H1 (cell line): ENCODE measurements around the gene CRYGD. TPM values are rescaled to one million over a fixed set of nuclear protein-coding genes. Genes with fewer than 3 reads are reported as not detected.

Experiments
- BRCA1 ChIP-seq: IDR thresholded peaks from 2 replicates; pipeline ENCODE4 v1.6.1; 2012; ENCODE audit warnings: low read depth, low read length, improper control_type of control experiment
- CREB1 ChIP-seq: IDR thresholded peaks from 2 replicates; pipeline ENCODE4 v1.6.1; 2012; ENCODE audit warnings: inconsistent platforms
- JUN ChIP-seq: IDR thresholded peaks from 2 replicates; pipeline ENCODE4 v1.6.1; 2011; ENCODE audit warnings: low read depth, mild to moderate bottlenecking, improper control_type of control experiment, low read length
- SAP30 ChIP-seq: fragments of 300-600 bp; sonication (generic); IDR thresholded peaks from 2 replicates; pipeline ENCODE4 v1.7.1; 2012; ENCODE audit warnings: low read length, moderate library complexity, mild to moderate bottlenecking, inconsistent platforms; ENCODE audit not compliant: insufficient read depth, insufficient replicate concordance
- SIX5 ChIP-seq: IDR thresholded peaks from 2 replicates; pipeline ENCODE4 v1.6.1; 2011; ENCODE audit warnings: mild to moderate bottlenecking, low read depth, low read length
- YY1 ChIP-seq: IDR thresholded peaks from 2 replicates; pipeline ENCODE4 v1.6.1; 2011; ENCODE audit warnings: low read depth, mild to moderate bottlenecking, low read length
- polyA plus RNA-seq, 7 experiments: library from polyadenylated mRNA; depleted of rRNA in 3 of 7; stranded (reverse) in 5 of 7; unstranded in 2 of 7; fragments of >200 nt in 5 of 7; fragments of 200-250 nt in 2 of 7; gene quantifications; 1 replicate in 5 of 7; 2 replicates in 1 of 7; 4 replicates in 1 of 7; pipeline versions ENCODE4 v1.2.1 to v1.2.3, GENCODE V29; 2011 to 2013; ENCODE audit warnings: missing spikeins in 2 of 7, mixed read lengths in 2 of 7
- total RNA-seq: library from RNA; stranded (reverse); fragmentation: NEBNext Ultra II Directional; extraction: Animal tissue kit (Norgen Biotek cat#: 25700); gene quantifications from 2 replicates; pipeline ENCODE4 v1.2.1, GENCODE V29; 2021
- TF ChIP-seq, protein P1 (sequence below): fragments of 300-600 bp; sonication (generic); IDR thresholded peaks from 2 replicates; pipeline ENCODE4 v1.7.1; 2012; ENCODE audit warnings: low read length, moderate library complexity, mild to moderate bottlenecking, inconsistent platforms; ENCODE audit not compliant: insufficient replicate concordance
- TF ChIP-seq, protein P2 (sequence below): IDR thresholded peaks from 2 replicates; pipeline ENCODE4 v1.6.1; 2012; ENCODE audit warnings: inconsistent platforms
- TF ChIP-seq, protein P3 (sequence below): IDR thresholded peaks from 2 replicates; pipeline ENCODE4 v1.6.1; 2011; ENCODE audit warnings: low read length, improper control_type of control experiment

The CRYGD gene
- total and polyA plus RNA-seq, 2 of the 8 experiments (the other 6 are each of a cell fraction or from before 2014, with no cell fraction given): 2.9 to 7.1 TPM

DNA sequence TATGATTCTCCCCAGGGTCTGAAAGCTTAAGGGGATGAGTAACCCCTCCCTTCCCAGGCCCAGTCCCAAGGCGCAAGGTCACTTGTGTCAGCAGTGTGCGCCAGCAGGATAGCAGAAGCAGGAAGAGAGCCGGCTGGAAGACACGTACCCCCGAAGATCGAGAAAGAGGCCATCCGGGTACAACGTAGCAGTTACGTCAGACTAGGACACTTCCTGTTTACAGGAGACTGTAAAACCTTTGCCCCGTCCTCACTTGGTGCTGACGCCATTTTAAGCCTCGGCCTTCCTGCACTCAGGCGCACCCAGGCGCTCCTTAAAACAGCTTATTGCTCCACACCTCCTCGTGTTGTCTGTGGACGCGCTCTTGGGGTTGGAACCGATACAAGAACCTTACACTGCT is 15.1 kb upstream of the CRYGD start (continued):
- TF ChIP-seq, protein P1, sequence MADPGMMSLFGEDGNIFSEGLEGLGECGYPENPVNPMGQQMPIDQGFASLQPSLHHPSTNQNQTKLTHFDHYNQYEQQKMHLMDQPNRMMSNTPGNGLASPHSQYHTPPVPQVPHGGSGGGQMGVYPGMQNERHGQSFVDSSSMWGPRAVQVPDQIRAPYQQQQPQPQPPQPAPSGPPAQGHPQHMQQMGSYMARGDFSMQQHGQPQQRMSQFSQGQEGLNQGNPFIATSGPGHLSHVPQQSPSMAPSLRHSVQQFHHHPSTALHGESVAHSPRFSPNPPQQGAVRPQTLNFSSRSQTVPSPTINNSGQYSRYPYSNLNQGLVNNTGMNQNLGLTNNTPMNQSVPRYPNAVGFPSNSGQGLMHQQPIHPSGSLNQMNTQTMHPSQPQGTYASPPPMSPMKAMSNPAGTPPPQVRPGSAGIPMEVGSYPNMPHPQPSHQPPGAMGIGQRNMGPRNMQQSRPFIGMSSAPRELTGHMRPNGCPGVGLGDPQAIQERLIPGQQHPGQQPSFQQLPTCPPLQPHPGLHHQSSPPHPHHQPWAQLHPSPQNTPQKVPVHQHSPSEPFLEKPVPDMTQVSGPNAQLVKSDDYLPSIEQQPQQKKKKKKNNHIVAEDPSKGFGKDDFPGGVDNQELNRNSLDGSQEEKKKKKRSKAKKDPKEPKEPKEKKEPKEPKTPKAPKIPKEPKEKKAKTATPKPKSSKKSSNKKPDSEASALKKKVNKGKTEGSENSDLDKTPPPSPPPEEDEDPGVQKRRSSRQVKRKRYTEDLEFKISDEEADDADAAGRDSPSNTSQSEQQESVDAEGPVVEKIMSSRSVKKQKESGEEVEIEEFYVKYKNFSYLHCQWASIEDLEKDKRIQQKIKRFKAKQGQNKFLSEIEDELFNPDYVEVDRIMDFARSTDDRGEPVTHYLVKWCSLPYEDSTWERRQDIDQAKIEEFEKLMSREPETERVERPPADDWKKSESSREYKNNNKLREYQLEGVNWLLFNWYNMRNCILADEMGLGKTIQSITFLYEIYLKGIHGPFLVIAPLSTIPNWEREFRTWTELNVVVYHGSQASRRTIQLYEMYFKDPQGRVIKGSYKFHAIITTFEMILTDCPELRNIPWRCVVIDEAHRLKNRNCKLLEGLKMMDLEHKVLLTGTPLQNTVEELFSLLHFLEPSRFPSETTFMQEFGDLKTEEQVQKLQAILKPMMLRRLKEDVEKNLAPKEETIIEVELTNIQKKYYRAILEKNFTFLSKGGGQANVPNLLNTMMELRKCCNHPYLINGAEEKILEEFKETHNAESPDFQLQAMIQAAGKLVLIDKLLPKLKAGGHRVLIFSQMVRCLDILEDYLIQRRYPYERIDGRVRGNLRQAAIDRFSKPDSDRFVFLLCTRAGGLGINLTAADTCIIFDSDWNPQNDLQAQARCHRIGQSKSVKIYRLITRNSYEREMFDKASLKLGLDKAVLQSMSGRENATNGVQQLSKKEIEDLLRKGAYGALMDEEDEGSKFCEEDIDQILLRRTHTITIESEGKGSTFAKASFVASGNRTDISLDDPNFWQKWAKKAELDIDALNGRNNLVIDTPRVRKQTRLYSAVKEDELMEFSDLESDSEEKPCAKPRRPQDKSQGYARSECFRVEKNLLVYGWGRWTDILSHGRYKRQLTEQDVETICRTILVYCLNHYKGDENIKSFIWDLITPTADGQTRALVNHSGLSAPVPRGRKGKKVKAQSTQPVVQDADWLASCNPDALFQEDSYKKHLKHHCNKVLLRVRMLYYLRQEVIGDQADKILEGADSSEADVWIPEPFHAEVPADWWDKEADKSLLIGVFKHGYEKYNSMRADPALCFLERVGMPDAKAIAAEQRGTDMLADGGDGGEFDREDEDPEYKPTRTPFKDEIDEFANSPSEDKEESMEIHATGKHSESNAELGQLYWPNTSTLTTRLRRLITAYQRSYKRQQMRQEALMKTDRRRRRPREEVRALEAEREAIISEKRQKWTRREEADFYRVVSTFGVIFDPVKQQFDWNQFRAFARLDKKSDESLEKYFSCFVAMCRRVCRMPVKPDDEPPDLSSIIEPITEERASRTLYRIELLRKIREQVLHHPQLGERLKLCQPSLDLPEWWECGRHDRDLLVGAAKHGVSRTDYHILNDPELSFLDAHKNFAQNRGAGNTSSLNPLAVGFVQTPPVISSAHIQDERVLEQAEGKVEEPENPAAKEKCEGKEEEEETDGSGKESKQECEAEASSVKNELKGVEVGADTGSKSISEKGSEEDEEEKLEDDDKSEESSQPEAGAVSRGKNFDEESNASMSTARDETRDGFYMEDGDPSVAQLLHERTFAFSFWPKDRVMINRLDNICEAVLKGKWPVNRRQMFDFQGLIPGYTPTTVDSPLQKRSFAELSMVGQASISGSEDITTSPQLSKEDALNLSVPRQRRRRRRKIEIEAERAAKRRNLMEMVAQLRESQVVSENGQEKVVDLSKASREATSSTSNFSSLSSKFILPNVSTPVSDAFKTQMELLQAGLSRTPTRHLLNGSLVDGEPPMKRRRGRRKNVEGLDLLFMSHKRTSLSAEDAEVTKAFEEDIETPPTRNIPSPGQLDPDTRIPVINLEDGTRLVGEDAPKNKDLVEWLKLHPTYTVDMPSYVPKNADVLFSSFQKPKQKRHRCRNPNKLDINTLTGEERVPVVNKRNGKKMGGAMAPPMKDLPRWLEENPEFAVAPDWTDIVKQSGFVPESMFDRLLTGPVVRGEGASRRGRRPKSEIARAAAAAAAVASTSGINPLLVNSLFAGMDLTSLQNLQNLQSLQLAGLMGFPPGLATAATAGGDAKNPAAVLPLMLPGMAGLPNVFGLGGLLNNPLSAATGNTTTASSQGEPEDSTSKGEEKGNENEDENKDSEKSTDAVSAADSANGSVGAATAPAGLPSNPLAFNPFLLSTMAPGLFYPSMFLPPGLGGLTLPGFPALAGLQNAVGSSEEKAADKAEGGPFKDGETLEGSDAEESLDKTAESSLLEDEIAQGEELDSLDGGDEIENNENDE: no peak
- TF ChIP-seq, protein P2, sequence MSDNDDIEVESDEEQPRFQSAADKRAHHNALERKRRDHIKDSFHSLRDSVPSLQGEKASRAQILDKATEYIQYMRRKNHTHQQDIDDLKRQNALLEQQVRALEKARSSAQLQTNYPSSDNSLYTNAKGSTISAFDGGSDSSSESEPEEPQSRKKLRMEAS: no peak
- TF ChIP-seq CREB1 (no peak), YY1 (no peak), JUN (no peak), SIX5 (no peak), SAP30 (no peak), BRCA1 (no peak)
- TF ChIP-seq, protein P3, sequence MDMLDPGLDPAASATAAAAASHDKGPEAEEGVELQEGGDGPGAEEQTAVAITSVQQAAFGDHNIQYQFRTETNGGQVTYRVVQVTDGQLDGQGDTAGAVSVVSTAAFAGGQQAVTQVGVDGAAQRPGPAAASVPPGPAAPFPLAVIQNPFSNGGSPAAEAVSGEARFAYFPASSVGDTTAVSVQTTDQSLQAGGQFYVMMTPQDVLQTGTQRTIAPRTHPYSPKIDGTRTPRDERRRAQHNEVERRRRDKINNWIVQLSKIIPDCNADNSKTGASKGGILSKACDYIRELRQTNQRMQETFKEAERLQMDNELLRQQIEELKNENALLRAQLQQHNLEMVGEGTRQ: no peak
